Measurements from ENCODE around the gene ELMO3. TPM values are rescaled to one million over a fixed set of nuclear protein-coding genes. Genes with fewer than 3 reads are reported as not detected.

ELMO3 gene
- total and polyA plus RNA-seq, 2 of the 13 experiments (the other 11 are each of a cell fraction or from before 2014, with no cell fraction given): 2.6 to 4.0 TPM

DNA sequence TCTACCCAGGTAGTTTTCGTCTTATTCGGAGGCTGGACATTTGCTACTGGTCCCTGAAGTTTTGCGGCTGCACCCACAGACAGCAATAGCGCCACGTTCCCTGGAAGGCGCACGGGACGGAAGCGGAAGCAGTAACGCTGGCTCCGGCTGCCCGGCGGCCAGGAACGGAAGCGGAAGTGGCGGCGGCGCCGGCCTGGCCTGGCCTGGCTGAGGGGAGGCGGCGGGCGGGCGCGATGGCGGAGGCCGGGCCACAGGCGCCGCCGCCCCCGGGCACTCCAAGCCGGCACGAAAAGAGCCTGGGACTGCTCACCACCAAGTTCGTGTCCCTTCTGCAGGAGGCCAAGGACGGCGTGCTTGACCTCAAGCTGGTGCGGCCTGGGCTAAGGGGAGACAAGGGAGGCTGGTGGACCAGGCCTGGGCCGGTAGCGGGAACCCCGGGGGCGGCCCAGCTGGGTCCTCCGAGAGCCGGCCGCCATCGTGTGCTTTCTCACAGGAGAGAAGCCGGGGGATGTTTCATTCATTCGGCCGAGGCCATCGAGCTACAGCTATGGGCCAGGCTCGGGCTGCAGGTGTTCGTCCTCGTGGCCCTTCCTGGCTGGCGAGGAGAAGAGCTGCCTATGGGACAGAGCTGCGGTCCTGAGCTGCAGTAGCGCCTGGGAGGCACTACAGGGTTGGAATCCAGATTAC, 6.8 kb upstream of the ELMO3 start, which contains the start of gene E2F4 (continued):
- TF ChIP-seq BCLAF1 (IDR thresholded peaks at IDR 0.05) (no peak), ZNF569 (CRISPR knock-in tag; IDR thresholded peaks at IDR 0.05; ENCODE audit: borderline replicate concordance) (no peak), CC2D1A (CRISPR knock-in tag; IDR thresholded peaks at IDR 0.05) (no peak), ZNF776 (CRISPR knock-in tag; IDR thresholded peaks at IDR 0.05) (no peak; the same call in 1 of the 2 replicates), GFI1 (CRISPR knock-in tag; IDR thresholded peaks at IDR 0.05; ENCODE audit: borderline replicate concordance) (no peak; the same call in 1 of the 2 replicates), ZNF230 (CRISPR knock-in tag; IDR thresholded peaks at IDR 0.05) (0 out of 2 replicates have a peak, but pooled peaks have one; percentile 38), HMG20A (CRISPR knock-in tag; IDR thresholded peaks at IDR 0.05; ENCODE audit: borderline replicate concordance) (peak; percentile 43; the same call in 1 of the 2 replicates), XRCC5 (optimal IDR thresholded peaks at IDR 0.05; ENCODE audit: low read length) (peak; percentile 98), ARHGAP35 (CRISPR knock-in tag; IDR thresholded peaks at IDR 0.05; ENCODE audit: borderline replicate concordance) (no peak; the same call in 1 of the 2 replicates), MED8 (CRISPR knock-in tag; IDR thresholded peaks at IDR 0.05; ENCODE audit: insufficient replicate concordance) (no peak), RNF219 (CRISPR knock-in tag; IDR thresholded peaks at IDR 0.05) (no peak), NCOA5 (CRISPR knock-in tag; IDR thresholded peaks at IDR 0.05) (no peak), ZSCAN29 (CRISPR knock-in tag; conservative IDR thresholded peaks at IDR 0.05) (no peak), CREBL2 (CRISPR knock-in tag; IDR thresholded peaks at IDR 0.05; ENCODE audit: borderline replicate concordance) (peak; percentile 64; the same call in 1 of the 2 replicates), NFKBIZ (CRISPR knock-in tag; IDR thresholded peaks at IDR 0.05) (peak; percentile 42), ZNF253 (CRISPR knock-in tag; IDR thresholded peaks at IDR 0.05; ENCODE audit: borderline replicate concordance) (peak; percentile 25; the same call in 1 of the 2 replicates), ZNF280B (CRISPR knock-in tag; IDR thresholded peaks at IDR 0.05; ENCODE audit: borderline replicate concordance) (peak; percentile 53), ZNF737 (CRISPR knock-in tag; IDR thresholded peaks at IDR 0.05; ENCODE audit: borderline replicate concordance) (no peak), ZNF24 (IDR thresholded peaks at IDR 0.05) (no peak), BRCA1 (CRISPR knock-in tag; IDR thresholded peaks at IDR 0.05) (0 out of 2 replicates have a peak, but pooled peaks have one; percentile 83), STAG1 (CRISPR knock-in tag; IDR thresholded peaks at IDR 0.05) (no peak), PHF21A (CRISPR knock-in tag; IDR thresholded peaks at IDR 0.05) (no peak)
- TF ChIP-seq, protein P1, sequence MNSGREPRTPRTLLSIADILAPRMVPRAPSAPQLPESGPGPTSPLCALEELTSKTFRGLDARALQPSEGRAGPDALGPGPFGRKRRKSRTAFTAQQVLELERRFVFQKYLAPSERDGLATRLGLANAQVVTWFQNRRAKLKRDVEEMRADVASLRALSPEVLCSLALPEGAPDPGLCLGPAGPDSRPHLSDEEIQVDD (CRISPR knock-in tag; IDR thresholded peaks at IDR 0.05; ENCODE audit: borderline replicate concordance): 0 out of 2 replicates have a peak, but pooled peaks have one; percentile 44

Data from HepG2 (cell line).